ENCODE results near the gene XYLT1. TPM values are rescaled to one million over a fixed set of nuclear protein-coding genes. Genes with fewer than 3 reads are reported as not detected.

The XYLT1 gene
- total RNA-seq, 5 donors from 2014 or later (not counting 1 experiment from before 2014, with no cell fraction given): 25.8 to 70.6 (median 57.8) TPM

GRCh38 chr16:17149904-17150483 lies 320.8 kb downstream of the XYLT1 start:
- Histone ChIP-seq H3K4me3 (ENCODE audit: control insufficient read depth in 1 of 2, extremely low read depth in 1 of 2, low read length in 1 of 2) (no peak overlapping the region), H3K4me1 (ENCODE audit: control insufficient read depth in 1 of 2, extremely low read depth in 1 of 2, insufficient read depth in 2 of 2, low read length in 2 of 2) (no peaks in the 10 kb centered on the region), H3K27ac (ENCODE audit: low read length) (no peak overlapping the region), H3K9me3 (no peaks in the 10 kb centered on the region), H3K27me3 (replicated peaks in 1 of 2; ENCODE audit: control insufficient read depth in 2 of 2, extremely low read depth in 1 of 2, insufficient read depth in 2 of 2, low read length in 1 of 2) (no peaks in the 10 kb centered on the region), H3K36me3 (ENCODE audit: control insufficient read depth in 2 of 2, extremely low read depth in 1 of 2, insufficient read depth in 1 of 2, low read length in 1 of 2) (no peaks in the 10 kb centered on the region)
- peaks cover 0 to 10% (median 1%) of the 10 kb centered on the region in 3 donors for H3K4me1 Mint-ChIP-seq
- no peak overlapping the region for H3K27ac Mint-ChIP-seq
- ChIA-PET POLR2A (interaction anchor here in 1 of 2 donors (0.5 kb wide), 1 partner anchor 472 kb away, joined by 4 read pairs; no protein-coding TSS in a partner anchor), CTCF (no interaction called here)
- ATAC-seq (replicated peaks in 1 of 4) (no peak), DNase-seq (no peak)
- no peaks in the 10 kb centered on the region for H3K27me3 Mint-ChIP-seq
- no CpG with 5 or more reads among the region's 7 CpGs for WGBS (ENCODE audit: insufficient coverage)
- no peaks in the 10 kb centered on the region for H3K9me3 Mint-ChIP-seq
- H3K4me3 Mint-ChIP-seq: no peak overlapping the region
- peaks cover 31% of the 10 kb centered on the region for H3K36me3 Mint-ChIP-seq

- WGBS (ENCODE audit: insufficient coverage): 90% methylated on average over 2 of the region's 3 CpGs
- H3K4me1 Mint-ChIP-seq: peaks cover 0 to 11% (median 1%) of the 10 kb centered on the region in 3 donors
- ChIA-PET POLR2A (no interaction called here), CTCF (no interaction called here)
- no peaks in the 10 kb centered on the region for H3K4me1 ChIP-seq (ENCODE audit: control insufficient read depth in 1 of 2, extremely low read depth in 1 of 2, insufficient read depth in 2 of 2, low read length in 2 of 2)
- H3K27me3 Mint-ChIP-seq: no peaks in the 10 kb centered on the region
- no peak for DNase-seq
- H3K27me3 ChIP-seq (replicated peaks in 1 of 2; ENCODE audit: control insufficient read depth in 2 of 2, extremely low read depth in 1 of 2, insufficient read depth in 2 of 2, low read length in 1 of 2): no peaks in the 10 kb centered on the region
- no peak overlapping the region for H3K27ac Mint-ChIP-seq
- H3K9me3 ChIP-seq: no peaks in the 10 kb centered on the region
- H3K36me3 ChIP-seq (ENCODE audit: control insufficient read depth in 2 of 2, extremely low read depth in 1 of 2, insufficient read depth in 1 of 2, low read length in 1 of 2): no peaks in the 10 kb centered on the region
- H3K36me3 Mint-ChIP-seq: peaks cover 25% of the 10 kb centered on the region
- no peaks in the 10 kb centered on the region for H3K9me3 Mint-ChIP-seq
- no peak overlapping the region for H3K4me3 Mint-ChIP-seq
- no peak overlapping the region for H3K4me3 ChIP-seq (ENCODE audit: control insufficient read depth in 1 of 2, extremely low read depth in 1 of 2, low read length in 1 of 2)
- no peak overlapping the region for H3K27ac ChIP-seq (ENCODE audit: low read length)
- ATAC-seq (replicated peaks in 1 of 4): no peak
Observed at GRCh38 chr16:17147942-17148341, 322.8 kb downstream of the XYLT1 start.

- H3K27ac ChIP-seq (ENCODE audit: low read length): no peak overlapping the region
- Mint-ChIP-seq H3K4me3 (no peak overlapping the region), H3K27ac (no peak overlapping the region), H3K4me1 (peaks cover 0 to 11% (median 1%) of the 10 kb centered on the region in 3 donors), H3K9me3 (no peaks in the 10 kb centered on the region), H3K36me3 (peaks cover 23% of the 10 kb centered on the region), H3K27me3 (no peaks in the 10 kb centered on the region)
- H3K36me3 ChIP-seq (ENCODE audit: control insufficient read depth in 2 of 2, extremely low read depth in 1 of 2, insufficient read depth in 1 of 2, low read length in 1 of 2): peaks cover 0 to 8% of the 10 kb centered on the region in 2 donors
- CTCF ChIA-PET: no interaction called here
- no peak overlapping the region for H3K4me3 ChIP-seq (ENCODE audit: control insufficient read depth in 1 of 2, extremely low read depth in 1 of 2, low read length in 1 of 2)
- POLR2A ChIA-PET: no interaction called here
- ATAC-seq (replicated peaks in 1 of 4) (no peak), DNase-seq (no peak)
- no peaks in the 10 kb centered on the region for H3K9me3 ChIP-seq
- WGBS (ENCODE audit: insufficient coverage): 100% methylated on average over 2 of the region's 2 CpGs
- H3K4me1 ChIP-seq (ENCODE audit: control insufficient read depth in 1 of 2, extremely low read depth in 1 of 2, insufficient read depth in 2 of 2, low read length in 2 of 2): no peaks in the 10 kb centered on the region
- H3K27me3 ChIP-seq (replicated peaks in 1 of 2; ENCODE audit: control insufficient read depth in 2 of 2, extremely low read depth in 1 of 2, insufficient read depth in 2 of 2, low read length in 1 of 2): no peaks in the 10 kb centered on the region
Observed at GRCh38 chr16:17145029-17145428, 325.7 kb downstream of the XYLT1 start.

GRCh38 chr16:17144431-17144830 lies 326.3 kb downstream of the XYLT1 start:
- Mint-ChIP-seq H3K9me3 (no peaks in the 10 kb centered on the region), H3K27me3 (no peaks in the 10 kb centered on the region), H3K27ac (no peak overlapping the region), H3K36me3 (peaks cover 27% of the 10 kb centered on the region), H3K4me3 (no peak overlapping the region), H3K4me1 (peaks cover 0 to 11% (median 1%) of the 10 kb centered on the region in 3 donors)
- no peaks in the 10 kb centered on the region for H3K4me1 ChIP-seq (ENCODE audit: control insufficient read depth in 1 of 2, extremely low read depth in 1 of 2, insufficient read depth in 2 of 2, low read length in 2 of 2)
- H3K36me3 ChIP-seq (ENCODE audit: control insufficient read depth in 2 of 2, extremely low read depth in 1 of 2, insufficient read depth in 1 of 2, low read length in 1 of 2): peaks cover 0 to 14% of the 10 kb centered on the region in 2 donors
- no peaks in the 10 kb centered on the region for H3K9me3 ChIP-seq
- H3K4me3 ChIP-seq (ENCODE audit: control insufficient read depth in 1 of 2, extremely low read depth in 1 of 2, low read length in 1 of 2): no peak overlapping the region
- 100% methylated on average over 1 of the region's 4 CpGs for WGBS (ENCODE audit: insufficient coverage)
- no peaks in the 10 kb centered on the region for H3K27me3 ChIP-seq (replicated peaks in 1 of 2; ENCODE audit: control insufficient read depth in 2 of 2, extremely low read depth in 1 of 2, insufficient read depth in 2 of 2, low read length in 1 of 2)
- DNase-seq: no peak
- no peak overlapping the region for H3K27ac ChIP-seq (ENCODE audit: low read length)
- ChIA-PET POLR2A (no interaction called here), CTCF (no interaction called here)
- no peak for ATAC-seq (replicated peaks in 1 of 4)

GRCh38 chr16:17143546-17144419 lies 327.0 kb downstream of the XYLT1 start:
- no peak overlapping the region for H3K4me3 ChIP-seq (ENCODE audit: control insufficient read depth in 1 of 2, extremely low read depth in 1 of 2, low read length in 1 of 2)
- POLR2A ChIA-PET: interaction anchor here in 1 of 2 donors (0.5 kb wide), 1 partner anchor 1751 kb away, joined by 5 read pairs; no protein-coding TSS in a partner anchor
- CTCF ChIA-PET: no interaction called here
- no peaks in the 10 kb centered on the region for H3K27me3 ChIP-seq (replicated peaks in 1 of 2; ENCODE audit: control insufficient read depth in 2 of 2, extremely low read depth in 1 of 2, insufficient read depth in 2 of 2, low read length in 1 of 2)
- no peak overlapping the region for H3K27ac ChIP-seq (ENCODE audit: low read length)
- DNase-seq: no peak
- no peaks in the 10 kb centered on the region for H3K9me3 ChIP-seq
- Mint-ChIP-seq H3K9me3 (no peaks in the 10 kb centered on the region), H3K36me3 (peaks cover 29% of the 10 kb centered on the region), H3K4me3 (no peak overlapping the region), H3K4me1 (peaks cover 0 to 11% (median 1%) of the 10 kb centered on the region in 3 donors), H3K27me3 (no peaks in the 10 kb centered on the region), H3K27ac (no peak overlapping the region)
- ATAC-seq (replicated peaks in 1 of 4): no peak
- 80% methylated on average over 4 of the region's 8 CpGs for WGBS (ENCODE audit: insufficient coverage)
- H3K36me3 ChIP-seq (ENCODE audit: control insufficient read depth in 2 of 2, extremely low read depth in 1 of 2, insufficient read depth in 1 of 2, low read length in 1 of 2): peaks cover 0 to 20% of the 10 kb centered on the region in 2 donors
- H3K4me1 ChIP-seq (ENCODE audit: control insufficient read depth in 1 of 2, extremely low read depth in 1 of 2, insufficient read depth in 2 of 2, low read length in 2 of 2): no peaks in the 10 kb centered on the region

- no peak overlapping the region for H3K27ac ChIP-seq (ENCODE audit: low read length)
- Mint-ChIP-seq H3K27me3 (no peaks in the 10 kb centered on the region), H3K27ac (no peak overlapping the region), H3K4me1 (peaks cover 5 to 10% (median 5%) of the 10 kb centered on the region in 3 donors), H3K36me3 (peaks cover 68% of the 10 kb centered on the region), H3K4me3 (no peak overlapping the region), H3K9me3 (no peaks in the 10 kb centered on the region)
- H3K4me1 ChIP-seq (ENCODE audit: control insufficient read depth in 1 of 2, extremely low read depth in 1 of 2, insufficient read depth in 2 of 2, low read length in 2 of 2): peaks cover 0 to 4% of the 10 kb centered on the region in 2 experiments
- H3K4me3 ChIP-seq (ENCODE audit: control insufficient read depth in 1 of 2, extremely low read depth in 1 of 2, low read length in 1 of 2): no peak overlapping the region
- ChIA-PET POLR2A (no interaction called here), CTCF (no interaction called here)
- no peaks in the 10 kb centered on the region for H3K9me3 ChIP-seq
- H3K36me3 ChIP-seq (ENCODE audit: control insufficient read depth in 2 of 2, extremely low read depth in 1 of 2, insufficient read depth in 1 of 2, low read length in 1 of 2): peaks cover 16 to 43% of the 10 kb centered on the region in 2 donors
- ATAC-seq (replicated peaks in 1 of 4) (no peak), DNase-seq (no peak)
- H3K27me3 ChIP-seq (replicated peaks in 1 of 2; ENCODE audit: control insufficient read depth in 2 of 2, extremely low read depth in 1 of 2, insufficient read depth in 2 of 2, low read length in 1 of 2): no peaks in the 10 kb centered on the region
- WGBS (ENCODE audit: insufficient coverage): 100% methylated on average over 4 of the region's 4 CpGs
Observed at GRCh38 chr16:17138801-17139200, 332.0 kb downstream of the XYLT1 start.

All from T-cell (primary cell).